ENCODE measurements around the gene PHKA2. TPM values are rescaled to one million over a fixed set of nuclear protein-coding genes. Genes with fewer than 3 reads are reported as not detected.

Gene PHKA2
- total and polyA plus RNA-seq, 2 of the 4 experiments (the other 2 are of a cell fraction) = 10.0 to 21.5 TPM

DNA sequence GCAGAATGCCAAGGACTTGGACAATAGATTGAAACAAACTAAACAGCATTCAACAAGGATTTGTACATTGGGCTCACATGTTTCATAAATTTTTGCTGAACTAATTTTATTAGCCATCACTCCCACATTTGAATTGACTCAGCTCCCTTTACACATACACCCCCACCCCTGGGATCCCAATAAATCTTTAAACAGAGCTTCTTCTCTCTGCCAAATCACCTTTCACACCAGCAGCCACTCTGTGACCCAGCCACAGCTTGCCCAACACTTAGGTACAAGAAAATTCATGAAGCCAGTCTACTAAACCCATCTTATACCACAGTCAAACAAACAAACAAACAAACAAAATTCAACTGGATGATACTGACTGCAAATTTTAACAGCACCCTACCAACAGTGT is 21.6 kb downstream of the PHKA2 start:
- CTCF ChIA-PET = no interaction called here
- dilution Hi-C loops (cut with HindIII; ENCODE audit: low sequenced_read_pairs, unreplicated experiment) = no loop called here

More for the DNA sequence above, 21.6 kb downstream of the PHKA2 start:
- H3K36me3 ChIP-seq (ENCODE audit: control insufficient read depth, insufficient read depth, low read length) = no peaks in the 10 kb centered on the region
- BruUV-seq (replicated peaks) = no TSS peak
- no peak overlapping the region for H4K91ac ChIP-seq (ENCODE audit: insufficient read depth, low read depth, low read length)
- no peak overlapping the region for H3K4me3 ChIP-seq (ENCODE audit: insufficient read depth, low read depth, low read length)
- H3K56ac ChIP-seq (ENCODE audit: extremely low read depth, insufficient read depth, low read length) = no peak overlapping the region
- no peak overlapping the region for H4K8ac ChIP-seq (ENCODE audit: low read depth in 2 of 2, low read length in 2 of 2)
- H2BK20ac ChIP-seq (ENCODE audit: low read depth, low read length) = no peak overlapping the region
- no peak overlapping the region for H3K14ac ChIP-seq (replicated peaks; ENCODE audit: low read depth, low read length)
- no peak overlapping the region for H3K23ac ChIP-seq (ENCODE audit: low read depth, low read length)
- H2AFZ ChIP-seq (replicated peaks; ENCODE audit: low read length, poor library complexity) = no peak overlapping the region
- H3K4ac ChIP-seq (ENCODE audit: low read depth, low read length) = no peak overlapping the region
- H2AK5ac ChIP-seq (ENCODE audit: low read depth, low read length) = no peak overlapping the region
- peaks cover 0 to under 1% of the 10 kb centered on the region in 2 experiments; a peak in 1 of 4 replicates for H3K79me1 ChIP-seq (ENCODE audit: low read depth in 1 of 2, low read length in 2 of 2)
- no peaks in the 10 kb centered on the region for H3K27me3 ChIP-seq (ENCODE audit: control insufficient read depth, insufficient read depth, low read length)
- no peaks in the 10 kb centered on the region for H3K9me3 ChIP-seq (ENCODE audit: control insufficient read depth, insufficient read depth, low read length)
- H2BK15ac ChIP-seq (ENCODE audit: low read depth, low read length) = no peak overlapping the region; the same call in 2 of the 3 replicates
- in situ Hi-C loops (cut with MboI; ENCODE audit: low sequenced_read_pairs) (no loop called here), intact Hi-C loops (cut with micrococcal nuclease) (no loop called here)
- ATAC-seq (ENCODE audit: low read depth) = no peak
- no peaks in the 10 kb centered on the region for H4K20me1 ChIP-seq (ENCODE audit: insufficient read depth, low read length)
- no peak overlapping the region for H2BK120ac ChIP-seq (ENCODE audit: low read depth, low read length)
- no peaks in the 10 kb centered on the region for H3K4me1 ChIP-seq (ENCODE audit: control insufficient read depth, insufficient read depth, low read length)
- H3K9me1 ChIP-seq (ENCODE audit: insufficient read depth, low read length) = no peaks in the 10 kb centered on the region
- no peak overlapping the region for H2BK5ac ChIP-seq (ENCODE audit: low read depth, low read length, poor library complexity, severe bottlenecking)
- no peak overlapping the region for H3K27ac ChIP-seq (ENCODE audit: insufficient read depth, low read length)
- H3K9ac ChIP-seq (ENCODE audit: low read depth, low read length) = no peak overlapping the region
- TF ChIP-seq RAD21 (IDR thresholded peaks at IDR 0.05; ENCODE audit: low read length) (no peak), SMC3 (IDR thresholded peaks at IDR 0.05; ENCODE audit: low read depth, low read length) (no peak), FOS (IDR thresholded peaks at IDR 0.05; ENCODE audit: low read depth, low read length) (no peak), CHD1 (IDR thresholded peaks at IDR 0.05; ENCODE audit: low read depth, low read length) (no peak), MAFK (IDR thresholded peaks at IDR 0.05; ENCODE audit: low read depth, low read length) (no peak), POLR2A (IDR thresholded peaks at IDR 0.05; ENCODE audit: low read depth, low read length) (no peak), RFX5 (IDR thresholded peaks at IDR 0.05; ENCODE audit: low read depth, low read length) (no peak), NFE2L2 (IDR thresholded peaks at IDR 0.05; ENCODE audit: low read depth, low read length) (no peak), MXI1 (IDR thresholded peaks at IDR 0.05; ENCODE audit: borderline replicate concordance, low read depth, low read length) (no peak), CEBPB (IDR thresholded peaks at IDR 0.05; ENCODE audit: low read depth, low read length) (no peak), RCOR1 (IDR thresholded peaks at IDR 0.05; ENCODE audit: insufficient replicate concordance, low read length) (no peak), MAZ (IDR thresholded peaks at IDR 0.05; ENCODE audit: borderline replicate concordance, low read depth, low read length) (no peak)
- TF ChIP-seq, protein P1, sequence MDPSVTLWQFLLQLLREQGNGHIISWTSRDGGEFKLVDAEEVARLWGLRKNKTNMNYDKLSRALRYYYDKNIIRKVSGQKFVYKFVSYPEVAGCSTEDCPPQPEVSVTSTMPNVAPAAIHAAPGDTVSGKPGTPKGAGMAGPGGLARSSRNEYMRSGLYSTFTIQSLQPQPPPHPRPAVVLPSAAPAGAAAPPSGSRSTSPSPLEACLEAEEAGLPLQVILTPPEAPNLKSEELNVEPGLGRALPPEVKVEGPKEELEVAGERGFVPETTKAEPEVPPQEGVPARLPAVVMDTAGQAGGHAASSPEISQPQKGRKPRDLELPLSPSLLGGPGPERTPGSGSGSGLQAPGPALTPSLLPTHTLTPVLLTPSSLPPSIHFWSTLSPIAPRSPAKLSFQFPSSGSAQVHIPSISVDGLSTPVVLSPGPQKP (IDR thresholded peaks at IDR 0.05; ENCODE audit: borderline replicate concordance, low read depth, low read length) = no peak
- TF ChIP-seq, protein P2, sequence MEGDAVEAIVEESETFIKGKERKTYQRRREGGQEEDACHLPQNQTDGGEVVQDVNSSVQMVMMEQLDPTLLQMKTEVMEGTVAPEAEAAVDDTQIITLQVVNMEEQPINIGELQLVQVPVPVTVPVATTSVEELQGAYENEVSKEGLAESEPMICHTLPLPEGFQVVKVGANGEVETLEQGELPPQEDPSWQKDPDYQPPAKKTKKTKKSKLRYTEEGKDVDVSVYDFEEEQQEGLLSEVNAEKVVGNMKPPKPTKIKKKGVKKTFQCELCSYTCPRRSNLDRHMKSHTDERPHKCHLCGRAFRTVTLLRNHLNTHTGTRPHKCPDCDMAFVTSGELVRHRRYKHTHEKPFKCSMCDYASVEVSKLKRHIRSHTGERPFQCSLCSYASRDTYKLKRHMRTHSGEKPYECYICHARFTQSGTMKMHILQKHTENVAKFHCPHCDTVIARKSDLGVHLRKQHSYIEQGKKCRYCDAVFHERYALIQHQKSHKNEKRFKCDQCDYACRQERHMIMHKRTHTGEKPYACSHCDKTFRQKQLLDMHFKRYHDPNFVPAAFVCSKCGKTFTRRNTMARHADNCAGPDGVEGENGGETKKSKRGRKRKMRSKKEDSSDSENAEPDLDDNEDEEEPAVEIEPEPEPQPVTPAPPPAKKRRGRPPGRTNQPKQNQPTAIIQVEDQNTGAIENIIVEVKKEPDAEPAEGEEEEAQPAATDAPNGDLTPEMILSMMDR (conservative IDR thresholded peaks at IDR 0.05; ENCODE audit: low read depth, low read length) = no peak
- TF ChIP-seq, protein P3, sequence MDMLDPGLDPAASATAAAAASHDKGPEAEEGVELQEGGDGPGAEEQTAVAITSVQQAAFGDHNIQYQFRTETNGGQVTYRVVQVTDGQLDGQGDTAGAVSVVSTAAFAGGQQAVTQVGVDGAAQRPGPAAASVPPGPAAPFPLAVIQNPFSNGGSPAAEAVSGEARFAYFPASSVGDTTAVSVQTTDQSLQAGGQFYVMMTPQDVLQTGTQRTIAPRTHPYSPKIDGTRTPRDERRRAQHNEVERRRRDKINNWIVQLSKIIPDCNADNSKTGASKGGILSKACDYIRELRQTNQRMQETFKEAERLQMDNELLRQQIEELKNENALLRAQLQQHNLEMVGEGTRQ (IDR thresholded peaks at IDR 0.05; ENCODE audit: low read depth, low read length) = no peak
- DNase-seq = no peak
- H2AK9ac ChIP-seq (replicated peaks; ENCODE audit: low read depth, low read length, poor library complexity) = no peak overlapping the region
- POLR2A ChIA-PET (ENCODE audit: unreplicated experiment) = interaction anchor here (0.5 kb wide), 1 partner anchor 59 kb away, joined by 3 read pairs; no protein-coding TSS in a partner anchor
- H3K18ac ChIP-seq (ENCODE audit: low read depth, low read length) = no peak overlapping the region
- H3K4me2 ChIP-seq (ENCODE audit: low read depth, low read length) = no peak overlapping the region
- H4K5ac ChIP-seq (ENCODE audit: low read depth, low read length) = no peak overlapping the region
